WTC11 (cell line): ENCODE measurements around the gene CEBPE. TPM values are rescaled to one million over a fixed set of nuclear protein-coding genes. Genes with fewer than 3 reads are reported as not detected.

Source experiments
- ATAC-seq: fragments of 200-7000 bp; cut with Tn5 transposase; 2 replicates; pipeline ENCODE4 v1.10.0; 2021; ENCODE audit warnings: mild to moderate bottlenecking, moderate library complexity
- CTCF ChIA-PET: fragments of 300-600 bp; sonication (Branson Sonifier 250); formaldehyde crosslinking; loops from one replicate; lab custom pipeline; 2021; ENCODE audit warnings: antibody characterized with exemption; lab: Charles Lee
- POLR2A ChIA-PET: fragments of 350-600 bp; sonication (Branson Sonifier 250); formaldehyde crosslinking; loops from one replicate; lab custom pipeline; 2021; ENCODE audit warnings: antibody characterized with exemption; lab: Charles Lee
- DNase-seq: peaks from one replicate; pipeline ENCODE4 v3.0.0; 2021; ENCODE audit warnings: low spot score
- H3K27ac Mint-ChIP-seq: 2 replicates; pipeline ENCODE4 v1.8.0; 2021; ENCODE audit warnings: mixed read lengths
- H3K27me3 Mint-ChIP-seq: 2 replicates; pipeline ENCODE4 v1.8.0; 2021; ENCODE audit warnings: low read depth, mild to moderate bottlenecking, moderate library complexity, mixed read lengths
- H3K36me3 Mint-ChIP-seq: 2 replicates; pipeline ENCODE4 v1.8.0; 2021; ENCODE audit warnings: mixed read lengths
- H3K4me1 Mint-ChIP-seq: 2 replicates; pipeline ENCODE4 v1.8.0; 2022; ENCODE audit warnings: mixed read lengths
- H3K4me3 Mint-ChIP-seq: 2 replicates; pipeline ENCODE4 v1.8.0; 2021; ENCODE audit warnings: mild to moderate bottlenecking, moderate library complexity, mixed read lengths
- H3K9me3 Mint-ChIP-seq: 2 replicates; pipeline ENCODE4 v1.8.0; 2021; ENCODE audit warnings: mixed read lengths
- CREB1 ChIP-seq: sonication (generic); formaldehyde crosslinking; IDR thresholded peaks from 2 replicates; pipeline ENCODE4 v1.8.0; 2023; ENCODE audit warnings: mild to moderate bottlenecking, missing genetic modification reagents
- EMX1 ChIP-seq: fragments of 250-450 bp; sonication (Bioruptor Pico); IDR thresholded peaks from 2 replicates; pipeline ENCODE4 v1.8.0; 2021; ENCODE audit warnings: mild to moderate bottlenecking
- ETV6 ChIP-seq: sonication (generic); formaldehyde crosslinking; IDR thresholded peaks from 2 replicates; pipeline ENCODE4 v1.8.1; 2022; ENCODE audit warnings: mild to moderate bottlenecking, missing genetic modification reagents
- FOXJ3 ChIP-seq: sonication (generic); formaldehyde crosslinking; IDR thresholded peaks from 2 replicates; pipeline ENCODE4 v1.9.0; 2021; ENCODE audit warnings: missing genetic modification reagents, mild to moderate bottlenecking, borderline replicate concordance
- GTF2I ChIP-seq: fragments of 250-450 bp; sonication (Bioruptor Pico); conservative IDR thresholded peaks from 2 replicates; pipeline ENCODE4 v1.4.0; 2021; ENCODE audit warnings: mild to moderate bottlenecking
- HMGA2 ChIP-seq: fragments of 250-450 bp; sonication (Bioruptor Pico); IDR thresholded peaks from 2 replicates; pipeline ENCODE4 v1.4.0; 2021; ENCODE audit warnings: mild to moderate bottlenecking, moderate library complexity
- IRF2 ChIP-seq: sonication (generic); formaldehyde crosslinking; IDR thresholded peaks from 2 replicates; pipeline ENCODE4 v1.8.0; 2022; ENCODE audit warnings: low read depth, missing genetic modification reagents, borderline replicate concordance
- KAT7 ChIP-seq: sonication (generic); formaldehyde crosslinking; IDR thresholded peaks from 2 replicates; pipeline ENCODE4 v1.8.1; 2023; ENCODE audit warnings: missing genetic modification reagents, mild to moderate bottlenecking, borderline replicate concordance
- NFE2L1 ChIP-seq: sonication (generic); formaldehyde crosslinking; IDR thresholded peaks from 2 replicates; pipeline ENCODE4 v1.8.1; 2023; ENCODE audit warnings: missing genetic modification reagents
- NR1H2 ChIP-seq: sonication (generic); formaldehyde crosslinking; IDR thresholded peaks from 2 replicates; pipeline ENCODE4 v1.9.0; 2021; ENCODE audit warnings: mild to moderate bottlenecking, moderate library complexity, missing genetic modification reagents
- RORB ChIP-seq: fragments of 250-450 bp; sonication (Bioruptor Pico); IDR thresholded peaks from 2 replicates; pipeline ENCODE4 v1.9.0; 2021; ENCODE audit warnings: mild to moderate bottlenecking
- ZBTB21 ChIP-seq: sonication (generic); formaldehyde crosslinking; IDR thresholded peaks from 2 replicates; pipeline ENCODE4 v1.8.1; 2023; ENCODE audit warnings: mild to moderate bottlenecking, missing genetic modification reagents, borderline replicate concordance
- ZNF232 ChIP-seq: sonication (generic); formaldehyde crosslinking; IDR thresholded peaks from 2 replicates; pipeline ENCODE4 v1.8.0; 2022; ENCODE audit warnings: mild to moderate bottlenecking, missing genetic modification reagents
- ZNF263 ChIP-seq: sonication (generic); formaldehyde crosslinking; IDR thresholded peaks from 2 replicates; pipeline ENCODE4 v1.8.1; 2022; ENCODE audit warnings: low read depth, mild to moderate bottlenecking, moderate library complexity, missing genetic modification reagents
- ZNF396 ChIP-seq: fragments of 250-450 bp; sonication (Bioruptor Pico); IDR thresholded peaks from 2 replicates; pipeline ENCODE4 v1.8.0; 2021; ENCODE audit warnings: mild to moderate bottlenecking, moderate library complexity, borderline replicate concordance
- total RNA-seq: library from RNA; stranded (reverse); gene quantifications from 3 replicates; pipeline ENCODE4 v1.2.3, GENCODE V29; 2021
- TF ChIP-seq, protein P1 (sequence below): fragments of 250-450 bp; sonication (Bioruptor Pico); IDR thresholded peaks from 2 replicates; pipeline ENCODE4 v1.9.0; 2021; ENCODE audit warnings: mild to moderate bottlenecking
- TF ChIP-seq, protein P2 (sequence below): sonication (generic); formaldehyde crosslinking; IDR thresholded peaks from 2 replicates; pipeline ENCODE4 v1.8.0; 2022; ENCODE audit warnings: missing genetic modification reagents
- TF ChIP-seq, protein P3 (sequence below): fragments of 250-450 bp; sonication (Bioruptor Pico); conservative IDR thresholded peaks from 2 replicates; pipeline ENCODE4 v1.9.0; 2021; ENCODE audit warnings: mild to moderate bottlenecking

CEBPE gene
- total RNA-seq, 1 experiment from 2014 or later, result not detected

DNA sequence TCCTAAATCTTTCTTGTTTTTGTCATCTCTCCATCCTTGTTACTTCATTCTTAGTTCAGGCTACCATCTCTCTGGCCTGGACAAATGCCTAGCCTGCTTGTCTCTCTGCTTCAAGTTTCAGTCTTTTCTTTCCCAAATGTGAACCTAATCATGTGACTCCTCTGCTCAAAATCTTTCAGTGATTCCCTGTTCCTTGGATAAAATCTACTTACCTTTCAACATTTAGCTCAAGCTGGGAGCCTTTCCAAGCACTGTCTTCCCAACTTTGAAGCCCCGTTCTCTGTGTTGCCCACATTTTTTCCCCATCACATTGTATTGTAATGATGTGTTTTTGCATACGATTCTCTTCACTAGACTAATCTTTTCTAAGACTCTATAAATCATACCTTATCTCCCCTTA lies 39.7 kb upstream of the CEBPE start (continued):
- TF ChIP-seq, protein P1, sequence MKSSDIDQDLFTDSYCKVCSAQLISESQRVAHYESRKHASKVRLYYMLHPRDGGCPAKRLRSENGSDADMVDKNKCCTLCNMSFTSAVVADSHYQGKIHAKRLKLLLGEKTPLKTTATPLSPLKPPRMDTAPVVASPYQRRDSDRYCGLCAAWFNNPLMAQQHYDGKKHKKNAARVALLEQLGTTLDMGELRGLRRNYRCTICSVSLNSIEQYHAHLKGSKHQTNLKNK (CRISPR knock-in tag), result no peak

DNA sequence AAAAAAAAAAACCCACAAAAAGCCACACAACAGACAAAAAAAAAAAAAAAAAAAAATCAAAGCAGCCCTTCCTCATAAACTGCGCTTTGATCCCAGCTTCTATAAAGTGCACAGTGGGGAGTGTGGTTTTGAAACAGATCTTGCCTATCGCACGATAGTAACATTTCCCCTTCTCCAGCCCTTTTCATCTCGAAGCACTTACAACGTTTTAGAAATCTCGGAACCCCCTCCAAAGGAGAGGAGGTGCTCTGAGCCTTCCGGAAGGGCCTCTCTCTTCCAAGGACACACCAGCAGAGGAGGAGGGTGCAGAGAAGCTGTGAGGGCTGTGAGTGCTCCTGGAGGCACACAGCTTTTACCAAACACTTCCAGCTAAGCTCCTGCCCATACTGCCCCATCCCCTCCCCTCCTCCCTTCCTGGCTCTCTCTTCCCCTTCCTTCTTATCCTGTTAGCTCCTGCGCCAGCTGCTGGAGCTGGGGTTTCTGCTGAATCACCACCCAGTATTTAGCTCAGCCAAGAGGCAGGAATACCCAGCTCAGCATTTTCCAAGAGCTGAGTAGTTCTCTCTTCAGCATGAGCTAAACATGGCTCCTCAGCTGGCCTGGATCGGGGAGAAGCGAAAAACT lies 36.0 kb upstream of the CEBPE start:
- TF ChIP-seq RORB (CRISPR knock-in tag) (no peak), ZNF263 (peak; percentile 83), NR1H2 (CRISPR knock-in tag) (no peak), GTF2I (CRISPR knock-in tag) (no peak), CREB1 (CRISPR knock-in tag) (0 out of 2 replicates have a peak, but pooled peaks have one; percentile 11), ZNF396 (no peak), FOXJ3 (no peak), ETV6 (CRISPR knock-in tag) (no peak), NFE2L1 (CRISPR knock-in tag) (peak; percentile 59; the same call in 1 of the 2 replicates), KAT7 (CRISPR knock-in tag) (no peak), ZNF232 (CRISPR knock-in tag) (no peak), IRF2 (CRISPR knock-in tag) (no peak), HMGA2 (CRISPR knock-in tag) (no peak), ZBTB21 (CRISPR knock-in tag) (no peak), EMX1 (CRISPR knock-in tag) (no peak)
- TF ChIP-seq, protein P2, sequence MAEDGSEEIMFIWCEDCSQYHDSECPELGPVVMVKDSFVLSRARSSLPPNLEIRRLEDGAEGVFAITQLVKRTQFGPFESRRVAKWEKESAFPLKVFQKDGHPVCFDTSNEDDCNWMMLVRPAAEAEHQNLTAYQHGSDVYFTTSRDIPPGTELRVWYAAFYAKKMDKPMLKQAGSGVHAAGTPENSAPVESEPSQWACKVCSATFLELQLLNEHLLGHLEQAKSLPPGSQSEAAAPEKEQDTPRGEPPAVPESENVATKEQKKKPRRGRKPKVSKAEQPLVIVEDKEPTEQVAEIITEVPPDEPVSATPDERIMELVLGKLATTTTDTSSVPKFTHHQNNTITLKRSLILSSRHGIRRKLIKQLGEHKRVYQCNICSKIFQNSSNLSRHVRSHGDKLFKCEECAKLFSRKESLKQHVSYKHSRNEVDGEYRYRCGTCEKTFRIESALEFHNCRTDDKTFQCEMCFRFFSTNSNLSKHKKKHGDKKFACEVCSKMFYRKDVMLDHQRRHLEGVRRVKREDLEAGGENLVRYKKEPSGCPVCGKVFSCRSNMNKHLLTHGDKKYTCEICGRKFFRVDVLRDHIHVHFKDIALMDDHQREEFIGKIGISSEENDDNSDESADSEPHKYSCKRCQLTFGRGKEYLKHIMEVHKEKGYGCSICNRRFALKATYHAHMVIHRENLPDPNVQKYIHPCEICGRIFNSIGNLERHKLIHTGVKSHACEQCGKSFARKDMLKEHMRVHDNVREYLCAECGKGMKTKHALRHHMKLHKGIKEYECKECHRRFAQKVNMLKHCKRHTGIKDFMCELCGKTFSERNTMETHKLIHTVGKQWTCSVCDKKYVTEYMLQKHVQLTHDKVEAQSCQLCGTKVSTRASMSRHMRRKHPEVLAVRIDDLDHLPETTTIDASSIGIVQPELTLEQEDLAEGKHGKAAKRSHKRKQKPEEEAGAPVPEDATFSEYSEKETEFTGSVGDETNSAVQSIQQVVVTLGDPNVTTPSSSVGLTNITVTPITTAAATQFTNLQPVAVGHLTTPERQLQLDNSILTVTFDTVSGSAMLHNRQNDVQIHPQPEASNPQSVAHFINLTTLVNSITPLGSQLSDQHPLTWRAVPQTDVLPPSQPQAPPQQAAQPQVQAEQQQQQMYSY, result 0 out of 2 replicates have a peak, but pooled peaks have one; percentile 38
- TF ChIP-seq, protein P3, sequence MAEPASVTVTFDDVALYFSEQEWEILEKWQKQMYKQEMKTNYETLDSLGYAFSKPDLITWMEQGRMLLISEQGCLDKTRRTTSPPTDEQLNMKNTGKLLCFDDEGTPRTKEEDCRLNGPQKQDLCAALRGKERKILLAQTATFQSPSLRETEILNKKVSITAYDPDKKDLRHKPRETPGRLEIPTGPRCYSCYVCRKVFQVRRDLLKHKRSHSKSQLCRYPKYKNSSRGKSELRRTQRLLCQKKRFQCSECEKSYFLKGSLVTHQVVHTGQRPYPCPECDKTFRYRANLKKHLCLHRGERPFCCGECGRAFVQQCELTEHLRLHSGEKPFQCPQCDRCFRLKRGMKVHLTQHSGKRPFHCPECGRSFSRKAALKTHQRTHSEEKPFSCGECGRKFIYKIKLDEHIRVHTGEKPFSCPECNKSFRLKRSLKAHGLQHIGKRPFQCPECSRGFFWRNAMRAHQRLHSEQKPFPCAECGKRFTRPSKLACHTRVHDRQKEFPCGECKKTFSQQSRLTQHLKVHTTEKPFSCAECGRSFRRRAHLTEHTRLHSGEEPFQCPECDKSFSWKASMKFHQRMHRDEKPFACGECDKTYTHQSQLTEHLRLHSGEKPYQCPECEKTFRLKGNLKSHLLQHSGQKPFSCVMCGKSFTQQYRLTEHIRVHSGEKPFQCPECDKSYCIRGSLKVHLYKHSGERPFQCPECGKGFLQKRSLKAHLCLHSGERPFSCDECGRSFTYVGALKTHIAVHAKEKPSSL (CRISPR knock-in tag), result no peak
- Mint-ChIP-seq H3K9me3 (no peaks in the 10 kb centered on the region), H3K4me1 (peaks cover 58% of the 10 kb centered on the region), H3K4me3 (peak overlapping the region; percentile 32), H3K27ac (peak overlapping the region; percentile 93), H3K27me3 (no peaks in the 10 kb centered on the region), H3K36me3 (peaks cover 55% of the 10 kb centered on the region)
- POLR2A ChIA-PET, result interaction anchor here (0.8 to 1.2 kb wide), 3 partner anchors 26 to 35 kb away, joined by 3 to 4 read pairs (median 3); no protein-coding TSS in a partner anchor
- DNase-seq (peak; percentile 44), ATAC-seq (peak; percentile 68)
- CTCF ChIA-PET, result interaction anchor here (0.6 to 2.2 kb wide), 13 partner anchors 20 to 225 kb away, joined by 3 to 18 read pairs (median 3); partner anchors contain the start of genes SLC22A17 and SLC7A8
